ENCODE measurements around the gene SGF29. TPM values are rescaled to one million over a fixed set of nuclear protein-coding genes. Genes with fewer than 3 reads are reported as not detected.

The SGF29 gene
- total RNA-seq, 1 donor from 2014 or later, result 18.6 TPM

DNA sequence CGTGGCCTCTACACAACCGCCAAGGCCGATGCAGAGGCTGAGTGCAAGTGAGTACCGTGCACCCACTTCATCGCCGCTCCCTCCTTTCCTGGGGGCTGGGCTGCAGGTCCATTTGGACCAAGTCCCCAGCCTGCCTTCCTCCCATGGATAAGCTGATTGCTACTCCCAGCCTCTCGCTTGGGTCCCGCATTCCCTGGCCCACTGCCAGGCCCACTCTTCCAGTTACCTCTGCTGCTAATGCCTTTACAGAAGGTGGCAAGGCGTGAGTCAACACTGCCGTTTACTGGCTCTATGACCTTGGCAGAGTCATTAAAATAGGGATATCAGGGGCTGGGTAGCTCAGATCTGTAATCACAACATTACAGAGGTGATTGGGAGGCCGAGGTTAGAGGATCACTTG, 32.0 kb downstream of the SGF29 start:
- TF ChIP-seq, protein P1, sequence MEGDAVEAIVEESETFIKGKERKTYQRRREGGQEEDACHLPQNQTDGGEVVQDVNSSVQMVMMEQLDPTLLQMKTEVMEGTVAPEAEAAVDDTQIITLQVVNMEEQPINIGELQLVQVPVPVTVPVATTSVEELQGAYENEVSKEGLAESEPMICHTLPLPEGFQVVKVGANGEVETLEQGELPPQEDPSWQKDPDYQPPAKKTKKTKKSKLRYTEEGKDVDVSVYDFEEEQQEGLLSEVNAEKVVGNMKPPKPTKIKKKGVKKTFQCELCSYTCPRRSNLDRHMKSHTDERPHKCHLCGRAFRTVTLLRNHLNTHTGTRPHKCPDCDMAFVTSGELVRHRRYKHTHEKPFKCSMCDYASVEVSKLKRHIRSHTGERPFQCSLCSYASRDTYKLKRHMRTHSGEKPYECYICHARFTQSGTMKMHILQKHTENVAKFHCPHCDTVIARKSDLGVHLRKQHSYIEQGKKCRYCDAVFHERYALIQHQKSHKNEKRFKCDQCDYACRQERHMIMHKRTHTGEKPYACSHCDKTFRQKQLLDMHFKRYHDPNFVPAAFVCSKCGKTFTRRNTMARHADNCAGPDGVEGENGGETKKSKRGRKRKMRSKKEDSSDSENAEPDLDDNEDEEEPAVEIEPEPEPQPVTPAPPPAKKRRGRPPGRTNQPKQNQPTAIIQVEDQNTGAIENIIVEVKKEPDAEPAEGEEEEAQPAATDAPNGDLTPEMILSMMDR (IDR thresholded peaks at IDR 0.05; ENCODE audit: unreplicated experiment), result no peak
- no peak overlapping the region for H3K27ac Mint-ChIP-seq (ENCODE audit: unreplicated experiment)
- no peaks in the 10 kb centered on the region for H3K4me1 Mint-ChIP-seq (ENCODE audit: unreplicated experiment)
- H3K27me3 Mint-ChIP-seq (ENCODE audit: unreplicated experiment), result peaks cover 6% of the 10 kb centered on the region
- DNase-seq (ENCODE audit: low spot score), result no peak
- peaks cover 20% of the 10 kb centered on the region for H3K36me3 Mint-ChIP-seq (ENCODE audit: low read depth, unreplicated experiment)
- H3K9me3 Mint-ChIP-seq (ENCODE audit: unreplicated experiment), result no peaks in the 10 kb centered on the region
- H3K4me3 Mint-ChIP-seq (ENCODE audit: unreplicated experiment), result no peak overlapping the region

DNA sequence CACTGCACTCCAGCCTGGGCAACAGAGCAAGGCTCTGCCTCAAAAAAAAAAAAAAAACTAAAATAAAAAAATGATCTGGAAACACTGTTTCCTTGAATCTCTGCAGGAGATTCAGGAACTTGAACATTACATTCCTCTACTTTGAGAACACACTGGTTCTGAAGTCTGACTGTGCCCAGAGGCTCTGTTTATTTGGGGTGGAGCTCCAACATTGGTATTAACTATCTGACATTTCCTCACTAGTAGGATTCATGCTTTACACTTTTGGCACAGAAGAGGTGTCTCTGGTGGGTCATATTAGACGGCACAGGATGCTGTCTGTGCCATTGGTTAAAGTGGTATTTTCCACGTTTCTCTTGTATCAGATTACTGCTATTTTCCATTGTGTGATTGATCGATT, 32.7 kb downstream of the SGF29 start:
- Mint-ChIP-seq H3K27me3 (ENCODE audit: unreplicated experiment) (peaks cover 6% of the 10 kb centered on the region), H3K4me3 (ENCODE audit: unreplicated experiment) (no peak overlapping the region), H3K36me3 (ENCODE audit: low read depth, unreplicated experiment) (peaks cover 20% of the 10 kb centered on the region), H3K9me3 (ENCODE audit: unreplicated experiment) (no peaks in the 10 kb centered on the region), H3K4me1 (ENCODE audit: unreplicated experiment) (no peaks in the 10 kb centered on the region), H3K27ac (ENCODE audit: unreplicated experiment) (no peak overlapping the region)
- DNase-seq (ENCODE audit: low spot score), result no peak
- TF ChIP-seq, protein P1 (IDR thresholded peaks at IDR 0.05; ENCODE audit: unreplicated experiment), result no peak

DNA sequence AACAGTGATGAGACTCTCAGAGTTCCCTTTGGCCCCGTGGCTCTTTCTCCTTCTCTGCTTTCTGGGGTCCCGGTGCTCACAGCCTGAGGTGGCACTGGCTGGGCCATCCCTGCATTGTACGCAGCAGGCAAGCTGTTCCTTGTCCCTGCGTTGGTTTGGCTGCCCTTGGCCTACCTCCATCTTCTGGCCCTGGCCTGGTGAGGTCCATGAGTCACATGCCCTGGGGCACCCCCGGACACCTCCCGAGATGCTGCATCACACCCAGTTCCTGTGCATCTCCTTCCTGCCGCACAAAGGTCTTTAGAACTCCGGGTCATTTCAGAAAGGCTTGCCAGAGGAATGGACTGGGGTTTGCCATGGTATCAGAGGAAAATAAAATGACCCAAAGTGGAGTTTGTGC, 33.7 kb downstream of the SGF29 start:
- peaks cover 6% of the 10 kb centered on the region for H3K27me3 Mint-ChIP-seq (ENCODE audit: unreplicated experiment)
- H3K4me3 Mint-ChIP-seq (ENCODE audit: unreplicated experiment), result no peak overlapping the region
- no peaks in the 10 kb centered on the region for H3K4me1 Mint-ChIP-seq (ENCODE audit: unreplicated experiment)
- no peak overlapping the region for H3K27ac Mint-ChIP-seq (ENCODE audit: unreplicated experiment)
- TF ChIP-seq, protein P1 (IDR thresholded peaks at IDR 0.05; ENCODE audit: unreplicated experiment), result no peak
- DNase-seq (ENCODE audit: low spot score), result no peak
- no peaks in the 10 kb centered on the region for H3K9me3 Mint-ChIP-seq (ENCODE audit: unreplicated experiment)
- H3K36me3 Mint-ChIP-seq (ENCODE audit: low read depth, unreplicated experiment), result peaks cover 18% of the 10 kb centered on the region

DNA sequence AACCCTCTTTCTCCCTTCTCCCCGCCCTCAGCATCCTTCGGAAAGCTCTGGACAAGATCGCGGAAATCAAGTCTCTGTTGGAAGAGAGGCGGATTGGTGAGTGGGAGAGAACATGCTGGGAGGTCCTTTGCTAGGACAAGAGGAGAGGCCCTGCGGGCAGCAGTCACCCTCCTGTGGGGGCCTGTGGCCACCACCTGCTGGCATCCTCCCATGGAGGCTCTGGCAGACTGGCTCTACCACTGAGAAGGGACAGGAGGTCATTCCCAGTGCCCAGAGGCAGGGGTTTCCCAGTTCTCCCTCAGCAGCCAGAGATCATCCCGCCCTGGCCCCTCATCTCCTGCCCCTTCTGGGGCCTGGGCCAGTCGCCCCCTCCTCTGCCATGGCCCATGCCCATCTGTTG, 35.3 kb downstream of the SGF29 start:
- H3K9me3 Mint-ChIP-seq (ENCODE audit: unreplicated experiment), result no peaks in the 10 kb centered on the region
- H3K27ac Mint-ChIP-seq (ENCODE audit: unreplicated experiment), result no peak overlapping the region
- H3K4me3 Mint-ChIP-seq (ENCODE audit: unreplicated experiment), result no peak overlapping the region
- H3K4me1 Mint-ChIP-seq (ENCODE audit: unreplicated experiment), result no peaks in the 10 kb centered on the region
- DNase-seq (ENCODE audit: low spot score), result no peak
- peaks cover 19% of the 10 kb centered on the region for H3K36me3 Mint-ChIP-seq (ENCODE audit: low read depth, unreplicated experiment)
- H3K27me3 Mint-ChIP-seq (ENCODE audit: unreplicated experiment), result peaks cover 6% of the 10 kb centered on the region
- TF ChIP-seq, protein P1 (IDR thresholded peaks at IDR 0.05; ENCODE audit: unreplicated experiment), result no peak

DNA sequence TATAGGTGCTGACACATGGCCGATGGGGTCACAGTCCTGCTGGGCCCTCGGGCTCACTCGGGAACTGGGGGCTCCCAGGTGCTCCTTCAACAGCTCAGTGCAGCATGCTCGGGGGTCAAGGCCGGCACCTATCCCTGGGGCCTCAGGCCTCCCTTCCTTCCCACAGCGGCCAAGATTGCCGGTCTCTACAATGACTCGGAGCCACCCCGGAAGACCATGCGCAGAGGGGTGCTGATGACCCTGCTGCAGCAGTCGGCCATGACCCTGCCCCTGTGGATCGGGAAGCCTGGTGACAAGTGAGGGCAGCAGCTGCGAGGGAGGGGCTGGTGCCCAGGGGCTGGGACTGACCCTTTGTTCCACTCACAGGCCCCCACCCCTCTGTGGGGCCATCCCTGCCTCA, 36.2 kb downstream of the SGF29 start:
- TF ChIP-seq, protein P1 (IDR thresholded peaks at IDR 0.05; ENCODE audit: unreplicated experiment), result no peak
- Mint-ChIP-seq H3K27ac (ENCODE audit: unreplicated experiment) (no peak overlapping the region), H3K4me1 (ENCODE audit: unreplicated experiment) (no peaks in the 10 kb centered on the region), H3K36me3 (ENCODE audit: low read depth, unreplicated experiment) (peaks cover 15% of the 10 kb centered on the region), H3K9me3 (ENCODE audit: unreplicated experiment) (no peaks in the 10 kb centered on the region), H3K27me3 (ENCODE audit: unreplicated experiment) (peaks cover 6% of the 10 kb centered on the region), H3K4me3 (ENCODE audit: unreplicated experiment) (no peak overlapping the region)
- DNase-seq (ENCODE audit: low spot score), result no peak

All from endothelial cell (in vitro differentiated cells).